HEK293T (cell line): ENCODE data around the gene ZFPM1.

Experiments used
- BHLHE40 ChIP-seq: fragments of 450-650 bp; IDR thresholded peaks from 2 replicates; pipeline ENCODE4 v1.6.1; 2016; ENCODE audit warnings: mild to moderate bottlenecking, moderate library complexity, borderline replicate concordance
- CTBP1 ChIP-seq: fragments of 450-650 bp; IDR thresholded peaks from 2 replicates; pipeline ENCODE4 v1.6.1; 2016; ENCODE audit warnings: borderline replicate concordance
- ELF4 ChIP-seq: fragments of 450-650 bp; IDR thresholded peaks from 2 replicates; pipeline ENCODE4 v1.6.1; 2017; ENCODE audit warnings: antibody characterized with exemption
- FOXA1 ChIP-seq: fragments of 450-650 bp; IDR thresholded peaks from 2 replicates; pipeline ENCODE4 v1.6.1; 2016; ENCODE audit warnings: mild to moderate bottlenecking
- FOXK2 ChIP-seq: fragments of 450-650 bp; IDR thresholded peaks from 2 replicates; pipeline ENCODE4 v1.6.1; 2016; ENCODE audit warnings: mild to moderate bottlenecking
- HDGF ChIP-seq: fragments of 450-650 bp; IDR thresholded peaks from 2 replicates; pipeline ENCODE4 v1.6.1; 2017; ENCODE audit warnings: antibody characterized with exemption, borderline replicate concordance
- SP1 ChIP-seq: fragments of 450-650 bp; IDR thresholded peaks from 2 replicates; pipeline ENCODE4 v1.6.1; 2017
- SUZ12 ChIP-seq: fragments of 450-650 bp; IDR thresholded peaks from 2 replicates; pipeline ENCODE4 v1.6.1; 2016; ENCODE audit warnings: mild to moderate bottlenecking
- ZNF384 ChIP-seq: fragments of 450-650 bp; IDR thresholded peaks from 2 replicates; pipeline ENCODE4 v1.6.1; 2016

GRCh38 chr16:88436796-88437195 is 16.3 kb upstream of the ZFPM1 start:
- TF ChIP-seq ELF4 = no peak
- TF ChIP-seq SUZ12 = no peak
- no peak for TF ChIP-seq FOXK2
- TF ChIP-seq SP1 = no peak
- no peak for TF ChIP-seq ZNF384
- TF ChIP-seq CTBP1 = no peak
- TF ChIP-seq FOXA1 = no peak
- TF ChIP-seq BHLHE40 = no peak
- no peak for TF ChIP-seq HDGF
